ENCODE results near the gene CPA5. TPM values are rescaled to one million over a fixed set of nuclear protein-coding genes. Genes with fewer than 3 reads are reported as not detected.

The CPA5 gene
- total RNA-seq, 1 experiment from 2014 or later: not detected

GRCh38 chr7:130367088-130367755 is 22.6 kb downstream of the CPA5 start:
- TF ChIP-seq, protein P1, sequence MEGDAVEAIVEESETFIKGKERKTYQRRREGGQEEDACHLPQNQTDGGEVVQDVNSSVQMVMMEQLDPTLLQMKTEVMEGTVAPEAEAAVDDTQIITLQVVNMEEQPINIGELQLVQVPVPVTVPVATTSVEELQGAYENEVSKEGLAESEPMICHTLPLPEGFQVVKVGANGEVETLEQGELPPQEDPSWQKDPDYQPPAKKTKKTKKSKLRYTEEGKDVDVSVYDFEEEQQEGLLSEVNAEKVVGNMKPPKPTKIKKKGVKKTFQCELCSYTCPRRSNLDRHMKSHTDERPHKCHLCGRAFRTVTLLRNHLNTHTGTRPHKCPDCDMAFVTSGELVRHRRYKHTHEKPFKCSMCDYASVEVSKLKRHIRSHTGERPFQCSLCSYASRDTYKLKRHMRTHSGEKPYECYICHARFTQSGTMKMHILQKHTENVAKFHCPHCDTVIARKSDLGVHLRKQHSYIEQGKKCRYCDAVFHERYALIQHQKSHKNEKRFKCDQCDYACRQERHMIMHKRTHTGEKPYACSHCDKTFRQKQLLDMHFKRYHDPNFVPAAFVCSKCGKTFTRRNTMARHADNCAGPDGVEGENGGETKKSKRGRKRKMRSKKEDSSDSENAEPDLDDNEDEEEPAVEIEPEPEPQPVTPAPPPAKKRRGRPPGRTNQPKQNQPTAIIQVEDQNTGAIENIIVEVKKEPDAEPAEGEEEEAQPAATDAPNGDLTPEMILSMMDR (conservative IDR thresholded peaks at IDR 0.05): no peak
- no CpG with 5 or more reads among the region's 13 CpGs for WGBS (ENCODE audit: extremely low coverage, insufficient read length, low lambda C conversion rate)
- no peaks in the 10 kb centered on the region; the same call in 1 of the 2 replicates for H3K27me3 Mint-ChIP-seq (ENCODE audit: low read depth)

More at GRCh38 chr7:130367088-130367755, 22.6 kb downstream of the CPA5 start:
- no peak overlapping the region for H3K9ac ChIP-seq (ENCODE audit: extremely low read depth, insufficient read length, low read length)
- no peaks in the 10 kb centered on the region for H3K27me3 ChIP-seq (ENCODE audit: insufficient read depth, low read length)
- H3K4me2 ChIP-seq (ENCODE audit: insufficient read depth, insufficient read length, low read length): no peak overlapping the region
- no peak overlapping the region for H3K23ac ChIP-seq (ENCODE audit: insufficient read length, low read depth, low read length)
- H3K27ac ChIP-seq (ENCODE audit: insufficient read length, low read depth, low read length): no peak overlapping the region
- no peaks in the 10 kb centered on the region; the same call in 1 of the 2 replicates for H3K4me1 ChIP-seq (ENCODE audit: insufficient read depth, low read length)
- H2AK5ac ChIP-seq (ENCODE audit: insufficient read length, low read length): no peak overlapping the region
- H3K4ac ChIP-seq (ENCODE audit: low read depth, low read length): no peak overlapping the region
- H2BK20ac ChIP-seq (ENCODE audit: low read depth, low read length, poor library complexity, severe bottlenecking): no peak overlapping the region
- H3K18ac ChIP-seq (ENCODE audit: insufficient read length, low read depth, low read length): no peak overlapping the region
- peaks cover 3 to 4% of the 10 kb centered on the region in 2 experiments; a peak in 3 of 5 replicates for H3K9me3 Mint-ChIP-seq
- peaks cover 15 to 21% of the 10 kb centered on the region in 2 experiments for H3K4me1 Mint-ChIP-seq
- no peak overlapping the region for H3K14ac ChIP-seq (ENCODE audit: insufficient read depth, low read length)
- H4K20me1 ChIP-seq (ENCODE audit: control insufficient read depth, insufficient read depth, insufficient read length): no peaks in the 10 kb centered on the region
- H2BK5ac ChIP-seq (ENCODE audit: insufficient read length, low read length): no peak overlapping the region
- no peak overlapping the region for H3K56ac ChIP-seq (ENCODE audit: insufficient read length, low read depth, low read length)
- no peaks in the 10 kb centered on the region for H3K79me1 ChIP-seq (ENCODE audit: insufficient read depth, low read depth, low read length, poor library complexity, severe bottlenecking)
- no peaks in the 10 kb centered on the region for H3K23me2 ChIP-seq (ENCODE audit: insufficient read length, low read depth, low read length, poor library complexity, severe bottlenecking)
- H3K27ac Mint-ChIP-seq: peak overlapping the region in 1 of 3 experiments; percentile 48; a peak in 2 of 7 replicates
- no peak overlapping the region for H4K5ac ChIP-seq (ENCODE audit: insufficient read length, low read depth, low read length)
- no peak for DNase-seq
- H3K4me3 Mint-ChIP-seq: no peak overlapping the region
- no peak overlapping the region for H2AFZ ChIP-seq (ENCODE audit: low read length)
- no peak overlapping the region for H2BK15ac ChIP-seq (ENCODE audit: low read depth, low read length)
- no peak overlapping the region for H4K8ac ChIP-seq (replicated peaks; ENCODE audit: insufficient read length, low read depth, low read length)
- no peak overlapping the region for H2BK12ac ChIP-seq (ENCODE audit: insufficient read length, low read depth, low read length)
- H3K79me2 ChIP-seq (ENCODE audit: insufficient read depth, low read length): no peaks in the 10 kb centered on the region
- no peak overlapping the region for H3T11ph ChIP-seq (ENCODE audit: low read length)
- H3K9me3 ChIP-seq (ENCODE audit: control insufficient read depth, low read depth, low read length): no peaks in the 10 kb centered on the region
- H2BK120ac ChIP-seq (ENCODE audit: low read depth, low read length, poor library complexity, severe bottlenecking): no peak overlapping the region
- no peak overlapping the region for H4K91ac ChIP-seq (ENCODE audit: insufficient read length, low read depth, low read length)
- no peaks in the 10 kb centered on the region; a peak in 2 of 7 replicates for H3K36me3 Mint-ChIP-seq (ENCODE audit: insufficient read depth in 1 of 3, low read depth in 3 of 3)
